HG02678 (cell line): ENCODE results near the gene VEGFB.

ENCODE experiments used
- ATAC-seq: cut with Tn5 transposase; IDR thresholded peaks from one replicate; pipeline ENCODE4 v1.9.1; 2021; ENCODE audit warnings: mild to moderate bottlenecking, moderate library complexity; ENCODE audit not compliant: unreplicated experiment

Gene VEGFB

GRCh38 chr11:64245797-64246620, 11.6 kb downstream of the VEGFB start:
- no peak for ATAC-seq

- ATAC-seq = peak; percentile 17
Observed at GRCh38 chr11:64246621-64246870, 12.2 kb downstream of the VEGFB start.

- peak; percentile 47 for ATAC-seq
Observed at GRCh38 chr11:64246871-64247728, 12.7 kb downstream of the VEGFB start, which contains the start of gene PPP1R14B. Gene PPP1R14B, minus strand, starts transcription at chr11:64246943. Its CDS starts 270 bp downstream, at chr11:64246673.

- ATAC-seq = no peak
Observed at GRCh38 chr11:64247729-64248531, 13.5 kb downstream of the VEGFB start.

- ATAC-seq = no peak
Observed at GRCh38 chr11:64248578-64248977, 14.2 kb downstream of the VEGFB start.

- ATAC-seq = no peak
Observed at GRCh38 chr11:64249038-64249437, 14.7 kb downstream of the VEGFB start.

GRCh38 chr11:64249563-64250414, 15.4 kb downstream of the VEGFB start:
- no peak for ATAC-seq

- ATAC-seq = no peak
Observed at GRCh38 chr11:64250415-64251015, 16.1 kb downstream of the VEGFB start.

- peak; percentile 41 for ATAC-seq
Observed at GRCh38 chr11:64251016-64251752, 16.8 kb downstream of the VEGFB start, which contains the start of gene PLCB3. Gene PLCB3, plus strand, starts transcription at chr11:64251530. Its CDS starts 120 bp downstream, at chr11:64251650.

GRCh38 chr11:64251753-64252002, 17.3 kb downstream of the VEGFB start:
- no peak for ATAC-seq

- no peak for ATAC-seq
Observed at GRCh38 chr11:64252003-64252872, 17.9 kb downstream of the VEGFB start.

- ATAC-seq = no peak
Observed at GRCh38 chr11:64253043-64253442, 18.7 kb downstream of the VEGFB start.

- ATAC-seq = no peak
Observed at GRCh38 chr11:64253481-64253880, 19.1 kb downstream of the VEGFB start.

- ATAC-seq = no peak
Observed at GRCh38 chr11:64254326-64254725, 19.9 kb downstream of the VEGFB start.

GRCh38 chr11:64255135-64256128, 21.0 kb downstream of the VEGFB start:
- no peak for ATAC-seq

- no peak for ATAC-seq
Observed at GRCh38 chr11:64256300-64256699, 21.9 kb downstream of the VEGFB start.

- no peak for ATAC-seq
Observed at GRCh38 chr11:64258356-64258755, 24.0 kb downstream of the VEGFB start.
